CD4-positive, alpha-beta T cell treated with Interferon alpha-2 for 1 hour (primary cell): Measurements from ENCODE around the gene GATB.

Source experiments
- DNase-seq, 2 donors: peaks; one replicate each; pipeline ENCODE4 v3.0.0-alpha.2; 2020 to 2022

Gene GATB

DNA sequence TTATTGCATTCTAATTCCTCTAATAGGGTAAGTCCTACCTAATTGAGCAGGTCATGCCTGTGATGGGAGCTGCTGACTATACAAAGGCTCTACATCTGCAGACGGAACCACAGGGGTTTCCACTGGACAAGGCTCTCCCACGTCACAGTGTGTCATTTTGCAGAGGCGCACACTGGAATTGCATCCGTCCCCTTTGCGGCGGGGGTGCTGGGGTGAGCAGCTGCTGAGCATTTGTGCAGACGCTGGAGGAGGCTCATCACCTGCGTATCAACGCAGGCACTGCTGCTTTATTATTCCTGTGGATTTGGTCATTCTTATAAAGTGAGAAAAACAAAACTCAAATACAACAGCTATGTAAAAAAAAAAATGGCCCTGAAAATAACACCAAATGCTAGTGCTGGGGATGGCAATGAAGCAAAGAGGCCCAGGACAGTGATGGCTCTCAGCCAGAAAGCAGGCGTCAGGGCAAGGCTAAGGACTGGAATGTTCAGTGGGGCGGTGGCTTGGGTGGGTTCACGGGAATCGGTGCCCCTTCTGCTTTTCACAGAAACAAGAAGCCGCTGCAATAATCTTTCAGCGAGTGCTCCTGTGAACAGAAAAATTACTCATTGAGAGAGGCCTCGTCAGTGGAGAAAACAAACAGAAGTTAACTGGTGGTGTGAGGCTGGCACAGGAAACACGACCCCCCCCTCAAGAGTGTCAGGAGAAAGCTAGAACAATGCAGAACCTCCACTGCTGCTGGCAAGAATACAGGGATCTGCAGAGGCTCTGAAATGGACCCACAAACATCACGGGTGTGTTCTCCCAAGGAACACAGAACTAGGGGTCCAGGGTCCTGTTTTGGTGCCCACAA is 67.8 kb downstream of the GATB start:
- no peak for DNase-seq

DNA sequence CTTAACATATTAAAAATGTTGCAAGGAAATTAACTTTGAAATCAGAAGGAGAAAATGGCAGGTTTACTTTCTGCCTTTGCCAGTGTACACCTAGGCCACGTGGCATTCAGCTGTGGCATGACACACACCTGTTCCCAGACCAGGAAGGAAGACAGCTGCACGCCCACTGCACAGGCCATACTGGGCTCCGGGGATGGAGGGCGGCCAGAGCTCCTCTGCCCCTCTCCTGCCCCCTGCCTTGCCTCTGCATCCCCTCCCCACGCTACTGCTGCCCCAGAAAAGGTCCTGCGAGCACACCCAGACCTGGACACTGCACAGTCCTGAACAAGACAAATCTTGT is 68.4 kb downstream of the GATB start:
- no peak for DNase-seq

DNA sequence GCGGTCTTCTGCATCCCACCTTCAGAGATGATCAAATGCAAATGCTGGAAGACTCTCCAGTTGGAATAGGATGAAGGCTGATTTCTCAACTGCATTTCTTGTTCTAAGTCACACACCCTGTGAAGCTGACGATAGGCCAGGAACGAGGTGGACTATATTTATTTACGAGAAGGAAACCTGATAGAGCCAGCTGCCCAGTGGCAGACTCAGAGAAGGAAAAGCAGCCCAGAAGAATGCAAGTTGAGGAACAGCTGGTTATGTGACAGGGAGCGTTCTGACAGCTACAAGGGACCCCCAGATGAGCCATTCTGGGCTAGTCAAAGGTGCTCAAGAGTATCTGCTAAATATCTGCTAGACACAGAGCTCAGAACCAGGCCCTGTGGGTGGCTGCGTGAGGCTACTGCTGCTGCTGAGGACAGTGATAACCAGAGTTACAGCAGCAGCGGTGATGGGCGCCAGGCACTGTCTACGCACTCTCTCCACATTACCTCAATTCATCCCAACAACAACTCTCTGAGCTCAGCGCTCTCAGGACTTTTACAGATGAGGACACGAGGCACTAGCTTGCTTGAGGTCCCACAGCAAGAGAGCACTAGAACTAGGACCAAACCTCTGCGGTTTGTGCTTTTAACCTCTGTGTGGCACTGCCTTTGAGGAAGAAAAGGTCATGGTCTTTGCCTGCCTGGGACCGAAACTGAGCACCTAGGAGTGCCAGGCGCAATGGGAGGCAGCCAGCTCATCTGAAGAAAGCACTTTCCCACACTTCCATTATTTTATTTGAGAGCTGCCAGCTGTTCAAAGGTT is 69.0 kb downstream of the GATB start:
- no peak for DNase-seq

DNA sequence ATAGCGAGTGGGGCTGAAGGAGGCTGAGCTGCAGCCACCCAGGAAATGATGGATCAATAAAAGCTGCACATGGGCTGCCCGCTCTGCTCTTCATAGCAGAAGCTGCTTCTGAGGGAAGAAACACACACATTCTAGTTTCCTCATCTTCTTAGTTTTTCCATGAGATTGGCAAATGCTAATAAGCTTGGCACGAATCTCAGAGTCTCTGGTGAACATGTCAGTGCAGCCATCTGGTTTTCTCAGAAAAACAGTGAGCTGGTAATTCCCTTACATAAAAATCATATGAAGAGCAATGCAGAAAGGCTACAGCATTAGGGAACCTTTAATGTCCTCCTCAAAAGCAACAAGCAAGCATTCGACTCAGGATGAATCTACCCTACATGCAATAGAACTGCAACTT is 69.9 kb downstream of the GATB start:
- DNase-seq = no peak

DNA sequence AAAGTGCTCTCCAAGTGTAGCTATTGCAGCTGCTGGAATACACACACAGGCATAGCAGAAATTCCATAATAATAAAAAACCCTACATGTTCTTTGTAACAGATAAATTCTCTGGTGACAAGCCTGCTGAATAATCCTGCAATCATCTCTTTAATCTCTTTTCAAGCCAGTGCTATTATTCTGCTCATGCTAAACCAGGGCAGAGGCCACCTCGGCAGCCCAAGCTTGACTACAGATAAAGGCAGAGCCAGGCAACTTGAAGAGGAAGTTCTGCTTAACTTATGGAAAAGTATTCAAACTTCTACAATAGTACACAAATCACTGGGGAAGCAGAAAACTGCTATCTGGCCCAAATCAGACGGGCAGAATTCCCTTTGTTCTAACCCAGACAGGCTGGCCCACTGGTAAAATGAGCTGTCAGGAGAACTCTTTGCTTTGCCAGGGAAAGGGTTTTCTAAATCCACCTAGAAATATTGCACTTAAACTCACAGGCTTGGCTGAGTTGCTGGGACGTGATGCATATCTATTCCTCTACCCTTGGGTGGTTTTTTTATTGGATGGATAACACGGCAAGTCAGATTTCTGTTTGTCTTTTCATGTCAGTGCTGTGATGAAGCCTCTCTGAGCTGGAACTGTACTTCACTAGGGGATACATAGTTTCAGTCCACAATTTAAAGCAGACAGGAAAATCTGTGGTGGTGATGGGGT is 70.5 kb downstream of the GATB start:
- no peak for DNase-seq

DNA sequence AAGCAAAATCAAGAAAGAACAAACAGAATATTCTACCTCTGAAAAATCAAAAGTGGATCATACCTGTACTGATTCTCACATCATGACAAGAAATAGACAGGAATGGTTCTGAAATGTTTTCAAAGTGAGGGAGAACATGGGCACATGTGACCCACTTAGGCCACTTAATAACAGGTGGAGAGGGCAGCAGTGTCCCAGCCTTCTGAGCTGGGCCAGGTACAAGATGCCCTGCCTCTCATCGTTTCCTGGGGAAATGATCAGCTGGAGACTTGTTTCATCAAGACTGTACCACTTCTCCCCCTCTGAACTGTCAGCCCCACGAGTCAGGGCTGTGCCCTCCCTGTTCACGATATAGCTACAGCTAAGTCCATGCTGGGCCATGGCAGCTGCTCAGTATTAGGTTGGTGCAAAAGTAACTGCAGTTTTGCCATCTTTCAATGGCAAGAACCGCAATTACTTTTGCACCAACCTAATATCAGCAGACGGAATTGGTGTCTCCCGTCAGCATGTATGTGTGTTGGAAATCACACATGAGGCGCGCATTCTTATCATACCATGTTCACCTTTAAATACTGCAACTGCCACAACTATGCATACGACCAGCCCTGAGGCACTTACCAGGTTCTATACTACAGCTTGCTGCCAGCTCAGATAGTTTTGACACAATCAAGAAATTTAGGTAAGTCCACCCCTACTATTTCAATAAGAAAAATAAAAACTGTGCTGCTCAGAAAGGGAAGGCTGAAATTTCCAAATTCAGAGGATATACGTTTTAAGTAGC is 71.4 kb downstream of the GATB start:
- DNase-seq = no peak

DNA sequence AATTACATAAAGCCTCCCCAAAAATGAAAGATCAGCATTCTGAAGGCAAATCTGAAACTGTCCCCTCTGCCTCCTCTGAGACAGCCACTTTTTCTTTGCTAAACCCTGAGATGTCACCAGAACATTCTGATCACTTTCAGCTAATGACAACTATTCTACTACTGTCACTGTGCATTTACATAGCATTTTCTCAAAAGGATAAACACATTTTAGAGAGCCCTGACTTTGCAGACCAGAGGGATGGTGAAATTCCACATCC is 72.1 kb downstream of the GATB start:
- no peak for DNase-seq

DNA sequence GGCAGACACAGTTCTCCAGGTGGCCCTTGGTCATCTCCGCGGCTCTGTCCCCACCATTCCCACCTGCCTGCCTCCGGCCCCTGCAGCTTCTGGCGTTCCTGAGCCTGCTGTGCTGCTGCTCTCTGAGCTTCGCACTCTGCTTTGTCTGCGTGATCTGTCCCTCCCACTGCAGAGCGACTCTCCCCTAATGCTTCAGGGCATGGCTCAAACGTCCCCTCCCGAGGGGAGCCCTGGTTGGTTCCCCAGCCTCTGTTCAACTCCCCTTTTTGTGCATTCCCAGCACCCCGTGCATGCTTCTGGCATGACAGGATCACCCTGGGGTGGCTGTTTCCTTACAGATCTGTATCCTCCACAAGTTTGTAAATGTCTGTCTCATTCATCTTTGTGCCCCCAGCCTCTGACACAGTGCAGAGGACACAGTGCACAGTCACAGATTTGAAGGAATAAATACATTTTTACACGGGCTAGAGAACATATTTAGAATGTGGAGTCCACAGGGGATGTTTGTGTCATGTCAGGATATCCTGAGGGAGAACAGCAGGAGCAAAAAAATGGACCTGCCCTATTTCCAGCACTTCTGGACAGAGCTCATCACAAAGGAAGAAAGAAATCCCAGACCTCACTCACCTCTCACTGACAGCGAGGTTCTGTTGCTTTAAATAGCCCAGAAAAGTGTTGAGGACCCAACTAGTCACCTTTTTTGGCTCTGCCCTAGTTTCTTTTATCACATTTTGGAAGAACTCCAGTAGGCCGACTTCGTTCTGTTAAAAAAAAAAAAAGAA is 72.6 kb downstream of the GATB start:
- DNase-seq = no peak

DNA sequence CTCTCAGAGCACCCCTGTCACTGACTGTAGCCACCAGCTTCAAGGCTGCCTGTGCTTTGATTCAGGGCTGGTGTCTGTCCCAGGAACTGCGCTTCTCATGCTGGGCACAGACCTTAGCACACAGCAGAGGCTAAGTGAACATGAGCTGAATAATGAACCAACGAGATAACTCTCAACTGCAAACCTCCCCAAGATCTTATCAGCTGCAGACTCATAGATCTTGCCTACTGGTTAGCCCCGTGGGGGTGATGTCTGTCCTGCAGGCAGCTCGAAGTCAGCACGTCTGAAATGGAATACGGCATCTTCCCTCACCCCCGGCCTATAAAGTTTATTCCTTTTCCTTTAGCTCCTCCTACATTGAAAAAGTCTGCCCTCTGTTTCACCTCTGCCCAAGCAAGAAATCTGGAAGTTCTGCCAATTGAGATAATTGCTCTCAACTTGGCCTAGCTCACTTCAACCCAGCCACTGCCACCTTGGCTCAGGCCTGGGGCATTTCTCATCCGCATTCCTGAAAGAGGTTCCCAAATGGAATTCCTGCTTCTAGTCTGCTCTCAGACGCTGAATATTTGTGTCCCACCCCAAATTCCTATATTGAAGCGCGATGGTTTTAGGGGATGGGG is 73.7 kb downstream of the GATB start:
- no peak for DNase-seq

DNA sequence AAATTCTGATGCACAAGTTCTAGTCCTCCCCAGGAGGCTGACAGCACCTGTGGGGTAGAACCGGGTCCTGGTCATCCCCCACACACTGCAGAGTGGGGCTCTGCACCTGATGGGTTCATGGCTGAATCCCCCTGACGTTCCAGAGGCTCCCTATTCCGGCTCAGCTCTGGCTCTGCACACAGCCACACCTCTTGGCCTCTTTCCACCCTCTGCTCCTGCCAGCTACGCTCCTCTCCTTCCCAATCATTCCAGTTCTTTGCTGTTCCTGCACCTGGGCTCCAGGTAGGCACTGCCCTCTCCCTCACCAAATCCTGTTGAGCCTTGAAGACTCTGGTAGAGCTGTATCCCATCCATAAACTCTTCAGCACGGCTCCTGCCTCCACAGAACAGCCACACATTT is 75.5 kb downstream of the GATB start:
- DNase-seq = no peak

DNA sequence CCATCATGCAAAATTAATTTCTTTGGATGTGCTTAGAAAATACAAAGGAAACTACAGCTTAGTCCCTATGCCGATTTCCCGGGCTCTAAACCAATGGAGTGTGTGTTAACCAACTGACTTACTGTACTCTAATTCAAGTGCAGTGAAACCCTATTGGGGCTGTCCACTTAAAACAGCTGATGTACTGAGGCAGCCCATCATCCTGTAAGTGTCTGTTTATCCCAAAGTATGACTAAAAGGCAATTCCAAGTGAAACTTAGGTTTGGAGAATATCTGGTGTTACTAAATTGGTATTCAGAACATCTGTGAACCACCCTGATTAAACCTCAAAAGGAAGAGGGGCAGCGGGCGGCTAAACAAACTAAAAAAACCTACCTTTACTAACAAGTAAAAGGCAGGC is 79.7 kb downstream of the GATB start:
- no peak for DNase-seq

DNA sequence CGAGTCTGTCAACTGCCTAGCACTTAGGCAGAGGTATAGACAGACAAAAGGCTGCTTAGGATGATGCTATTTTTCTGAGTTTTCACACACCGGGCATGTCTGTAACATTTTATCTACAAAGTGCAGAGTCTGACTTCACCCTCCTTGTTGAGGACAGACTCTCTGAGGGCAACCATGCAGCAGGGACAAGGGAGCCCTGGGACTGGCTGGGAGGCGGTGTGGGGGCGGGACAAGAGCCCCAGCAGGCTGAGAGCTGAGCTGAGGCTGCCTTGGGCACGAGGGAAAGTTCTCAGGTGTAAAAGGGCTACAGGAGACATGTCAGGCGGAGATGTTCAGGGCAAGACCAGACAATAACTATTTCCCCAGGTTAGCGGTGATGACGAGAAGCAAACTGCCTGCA is 81.6 kb downstream of the GATB start:
- DNase-seq = no peak

DNA sequence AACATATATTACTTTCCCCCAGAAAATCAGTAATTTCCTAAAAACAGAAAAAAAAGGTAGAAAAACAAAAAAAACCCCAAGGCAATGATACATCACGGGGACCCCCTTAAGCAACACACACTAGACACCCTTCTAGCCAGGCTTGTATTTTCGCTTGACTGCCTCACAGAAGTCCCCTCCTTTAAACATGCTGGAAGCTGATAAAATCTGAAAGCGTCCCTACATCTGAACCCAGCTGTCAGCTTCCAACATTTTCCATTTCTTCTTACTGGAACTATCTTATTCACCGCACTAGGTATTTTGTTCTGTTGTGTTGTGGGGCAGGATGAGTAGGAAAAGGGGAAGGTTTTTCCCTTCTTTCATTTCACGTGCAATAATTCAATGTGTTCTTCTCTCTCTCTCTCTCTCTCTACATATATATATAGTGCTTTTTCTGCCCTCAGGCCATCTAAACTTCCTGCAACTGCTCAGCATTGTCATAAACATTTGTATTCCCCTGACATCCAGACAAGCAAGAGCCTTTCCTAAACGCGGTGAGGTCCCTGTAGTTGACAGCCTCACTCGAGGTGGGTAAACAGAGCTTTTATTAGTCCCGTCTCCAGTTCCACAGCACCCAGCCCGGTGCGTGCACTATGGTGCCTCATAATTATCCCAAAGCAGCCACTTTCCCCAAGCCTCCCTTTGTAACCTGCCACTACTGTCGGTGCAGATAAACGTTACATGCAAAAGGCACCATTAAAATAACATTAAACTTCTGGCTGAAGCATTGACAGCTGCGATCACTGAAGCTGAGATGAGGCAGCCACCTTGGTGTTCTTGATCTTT is 82.5 kb downstream of the GATB start:
- DNase-seq = no peak

DNA sequence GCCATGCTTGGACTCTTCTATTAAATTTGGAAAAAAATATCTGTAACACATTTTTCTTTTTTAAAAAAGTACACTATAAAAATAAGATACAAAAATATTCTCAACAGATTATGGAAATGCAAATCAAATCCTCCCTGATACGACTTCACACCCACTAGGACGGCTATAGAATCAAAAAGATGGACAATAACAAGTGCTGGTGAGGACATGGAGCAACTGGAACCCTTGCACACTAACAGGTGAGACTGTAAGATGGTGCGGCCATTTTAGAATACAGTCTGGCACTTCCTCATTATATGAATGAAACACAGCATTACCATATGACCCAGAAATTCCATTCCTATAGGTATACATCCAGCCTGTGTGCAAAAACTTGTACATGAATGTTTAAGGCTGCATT is 83.6 kb downstream of the GATB start:
- DNase-seq = no peak

DNA sequence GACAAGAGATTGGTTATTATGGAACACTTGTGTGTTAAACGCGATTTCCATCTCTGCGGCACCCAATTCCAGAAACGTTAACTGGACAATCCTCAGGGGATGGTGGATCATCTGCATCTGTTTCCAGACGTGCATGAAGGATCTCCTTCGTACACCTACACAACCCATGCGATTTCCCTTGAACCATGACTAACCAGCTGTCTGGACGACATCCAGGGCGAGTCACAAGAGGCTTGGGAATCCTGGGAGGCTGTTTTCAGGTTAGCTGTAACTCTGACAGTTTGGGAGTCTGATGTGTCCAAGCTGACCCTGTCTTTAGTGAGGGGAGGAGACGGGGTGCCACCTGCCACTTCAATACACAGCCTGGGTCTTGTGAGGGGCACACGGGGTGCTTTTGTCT is 84.5 kb downstream of the GATB start:
- no peak for DNase-seq

DNA sequence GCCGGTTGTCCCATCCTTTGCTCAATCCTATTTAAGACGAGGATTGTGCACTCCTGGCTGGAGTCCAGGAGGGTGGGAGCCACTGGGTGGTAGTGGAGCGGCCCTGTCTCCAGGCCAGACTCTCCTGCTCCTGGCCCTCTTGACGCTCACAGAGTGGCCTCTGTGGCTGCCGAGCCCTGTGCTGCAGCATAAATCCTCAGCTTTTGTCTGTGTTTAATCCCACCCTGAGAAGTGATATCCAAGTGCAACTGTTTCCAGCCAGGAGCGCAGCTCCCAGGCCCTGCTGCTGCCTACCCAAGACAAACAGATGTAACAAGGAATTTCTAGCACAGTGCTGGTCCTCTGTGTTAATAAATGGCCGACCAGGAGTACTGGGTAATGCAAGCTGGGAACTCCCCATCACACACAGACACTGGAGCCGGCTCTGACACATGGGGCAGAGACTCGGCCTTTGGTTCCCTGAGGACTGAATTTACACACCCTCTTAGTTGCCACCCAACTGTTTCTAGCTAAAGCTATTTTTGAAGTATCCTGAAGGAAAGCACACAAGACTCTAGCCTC is 85.3 kb downstream of the GATB start:
- DNase-seq = no peak

DNA sequence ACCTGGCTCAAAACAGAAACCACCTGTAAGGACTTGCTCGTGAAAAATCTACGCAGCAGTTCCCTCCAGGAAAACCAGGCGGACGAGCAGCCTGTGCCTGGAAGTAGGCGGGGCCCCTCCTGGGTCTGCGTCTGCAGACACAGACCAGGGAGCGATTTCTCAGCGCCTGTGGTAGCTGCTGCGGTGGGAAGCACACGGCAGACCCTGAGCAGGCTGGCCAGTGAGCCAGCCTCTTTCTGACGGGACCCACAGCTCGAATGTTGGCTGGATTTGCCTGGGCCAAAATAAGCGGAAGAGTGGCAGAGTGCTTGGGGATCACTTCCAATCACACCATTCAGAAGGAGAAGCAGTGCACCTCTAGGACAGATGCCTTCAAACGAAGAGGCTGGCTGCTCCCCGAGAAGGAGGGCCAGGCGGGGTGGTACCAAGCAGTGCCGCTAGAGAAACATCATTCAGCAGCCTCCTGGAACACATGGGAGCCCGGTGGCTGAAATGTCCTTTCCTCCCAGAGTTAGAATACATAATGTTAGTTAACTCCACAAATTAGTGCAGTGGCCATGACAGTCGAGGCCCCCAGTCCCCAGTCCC is 85.9 kb downstream of the GATB start:
- DNase-seq = no peak

DNA sequence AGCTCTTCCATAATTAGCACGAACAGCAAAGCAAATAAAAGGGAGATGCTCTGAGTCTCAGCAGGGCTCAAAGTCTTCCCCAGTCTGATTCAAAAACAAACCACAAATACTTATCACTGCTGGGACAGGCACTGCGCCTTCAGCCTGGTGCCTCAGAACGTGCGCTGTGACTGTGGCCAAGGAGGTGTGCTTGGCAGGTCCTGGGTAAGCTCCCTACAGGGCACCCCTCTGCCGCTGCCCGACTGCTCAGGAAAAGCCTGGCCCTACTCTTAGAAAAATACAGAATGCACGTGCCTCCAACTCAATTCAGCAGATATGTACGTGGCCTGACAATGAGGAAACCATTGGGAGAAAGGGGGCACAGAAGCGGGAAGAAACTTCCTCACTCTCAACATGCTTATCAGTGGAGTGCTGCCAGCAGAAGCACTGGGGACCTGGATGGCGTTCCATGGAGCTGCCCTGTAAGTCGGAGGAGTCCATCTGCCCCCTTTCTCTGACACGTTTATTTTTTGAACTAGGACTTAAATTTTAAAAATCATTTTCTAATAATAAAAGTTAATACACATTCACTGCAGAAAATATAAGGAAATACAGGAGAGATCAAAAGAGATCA is 86.8 kb downstream of the GATB start:
- DNase-seq = no peak

DNA sequence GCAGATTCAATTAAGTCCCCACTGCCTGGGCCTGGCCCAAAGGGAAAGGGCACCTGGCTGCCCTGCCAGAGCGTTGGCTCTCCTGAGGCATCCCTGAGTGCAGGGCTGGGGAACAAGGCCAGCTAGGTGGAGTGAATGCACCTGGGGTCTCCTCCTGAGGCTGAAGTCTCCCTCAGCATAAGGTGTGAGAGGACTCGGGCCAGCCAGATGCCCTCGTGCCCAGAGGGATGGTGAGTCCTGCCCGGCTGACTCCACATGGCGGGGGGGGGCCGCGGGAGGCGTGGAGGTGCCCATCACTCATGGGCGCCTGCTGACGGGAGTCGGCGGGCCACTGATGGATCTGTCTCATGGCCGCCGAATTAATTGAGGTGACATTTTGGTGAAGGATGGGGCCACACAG is 87.8 kb downstream of the GATB start:
- no peak for DNase-seq

DNA sequence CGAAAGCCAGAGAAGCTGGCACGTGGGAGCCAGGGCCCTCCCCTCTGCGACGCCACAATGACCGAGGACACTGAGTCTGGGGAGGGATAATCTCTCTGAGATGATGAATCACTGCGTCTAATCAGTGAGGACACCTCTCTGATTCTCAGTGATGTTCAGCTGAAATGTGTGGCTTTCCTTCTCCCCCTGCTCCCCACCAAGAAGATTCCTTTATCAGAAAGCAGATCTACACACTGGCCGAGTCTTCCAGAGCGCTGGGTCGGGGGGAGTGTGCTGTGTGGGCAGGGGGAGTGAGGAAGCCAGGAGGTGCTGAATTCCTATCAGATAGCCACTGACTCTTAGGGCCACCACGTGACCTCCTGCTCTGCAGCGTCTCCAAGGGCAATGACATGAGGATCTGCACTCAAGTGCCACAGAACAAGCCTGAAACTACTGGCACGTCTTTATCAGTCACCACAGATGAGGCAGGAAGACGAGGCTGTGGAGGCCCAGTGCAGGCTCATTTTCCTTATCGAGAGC is 89.2 kb downstream of the GATB start:
- no peak for DNase-seq
